Body of pancreas (tissue), 4 donors: Measurements from ENCODE around the gene SMPD3.

Experiments
- CTCF ChIP-seq, 7 experiments: fragments of 450-650 bp in 4 of 7; fragments of 200-600 bp in 3 of 7; sonication (generic) in 3 of 7; IDR thresholded peaks; one replicate each; pipeline ENCODE4 v1.5.1; 2016 to 2019; ENCODE audit warnings: antibody characterized with exemption in 7 of 7
- POLR2A ChIP-seq, 3 donors: fragments of 450-650 bp; IDR thresholded peaks; one replicate each; pipeline ENCODE4 v1.6.1; 2016; ENCODE audit warnings: antibody characterized with exemption in 3 of 3, mild to moderate bottlenecking in 2 of 3

GRCh38 chr16:68355447-68356248 lies 92.7 kb downstream of the SMPD3 start:
- TF ChIP-seq CTCF (IDR thresholded peaks at IDR 0.05) = no peak
- no peak for TF ChIP-seq POLR2A (IDR thresholded peaks at IDR 0.05)
